Fibroblast of mammary gland (primary cell): Measurements from ENCODE around the gene NR2F1-AS1.

Experiments used
- DNase-seq: peaks from one replicate; pipeline ENCODE4 v3.0.0-alpha.2; 2010; ENCODE audit warnings: low read depth
- H3K4me3 ChIP-seq: 2 replicates; pipeline ENCODE4 v1.5.1; 2011; ENCODE audit warnings: low read depth, mild to moderate bottlenecking, low read length, moderate library complexity; ENCODE audit not compliant: control insufficient read depth
- TF ChIP-seq, protein P1 (sequence below): conservative IDR thresholded peaks from 2 replicates; pipeline ENCODE4 v1.5.1; 2011; ENCODE audit warnings: low read depth, low read length, inconsistent platforms; ENCODE audit not compliant: control insufficient read depth, insufficient read depth

Gene NR2F1-AS1

DNA sequence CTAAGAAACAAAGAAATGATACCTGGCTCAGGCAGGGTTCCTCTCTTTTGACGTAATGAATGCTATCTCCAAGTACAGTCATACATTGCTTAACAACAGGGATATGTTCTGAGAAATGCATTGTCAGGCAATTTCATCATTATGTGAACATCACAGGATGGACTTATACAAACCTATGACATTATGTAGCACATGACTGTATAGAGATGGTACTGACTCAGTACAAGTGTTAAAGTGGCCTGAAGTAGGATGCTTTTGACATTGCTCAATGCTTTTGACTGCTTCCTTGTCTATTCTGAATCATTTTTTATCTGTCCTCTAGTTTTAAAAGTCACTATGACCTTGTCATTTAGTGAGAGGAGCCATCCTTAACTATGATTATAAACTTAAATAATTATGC, 147.6 kb downstream of the NR2F1-AS1 start:
- TF ChIP-seq, protein P1, sequence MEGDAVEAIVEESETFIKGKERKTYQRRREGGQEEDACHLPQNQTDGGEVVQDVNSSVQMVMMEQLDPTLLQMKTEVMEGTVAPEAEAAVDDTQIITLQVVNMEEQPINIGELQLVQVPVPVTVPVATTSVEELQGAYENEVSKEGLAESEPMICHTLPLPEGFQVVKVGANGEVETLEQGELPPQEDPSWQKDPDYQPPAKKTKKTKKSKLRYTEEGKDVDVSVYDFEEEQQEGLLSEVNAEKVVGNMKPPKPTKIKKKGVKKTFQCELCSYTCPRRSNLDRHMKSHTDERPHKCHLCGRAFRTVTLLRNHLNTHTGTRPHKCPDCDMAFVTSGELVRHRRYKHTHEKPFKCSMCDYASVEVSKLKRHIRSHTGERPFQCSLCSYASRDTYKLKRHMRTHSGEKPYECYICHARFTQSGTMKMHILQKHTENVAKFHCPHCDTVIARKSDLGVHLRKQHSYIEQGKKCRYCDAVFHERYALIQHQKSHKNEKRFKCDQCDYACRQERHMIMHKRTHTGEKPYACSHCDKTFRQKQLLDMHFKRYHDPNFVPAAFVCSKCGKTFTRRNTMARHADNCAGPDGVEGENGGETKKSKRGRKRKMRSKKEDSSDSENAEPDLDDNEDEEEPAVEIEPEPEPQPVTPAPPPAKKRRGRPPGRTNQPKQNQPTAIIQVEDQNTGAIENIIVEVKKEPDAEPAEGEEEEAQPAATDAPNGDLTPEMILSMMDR = no peak
- peak; percentile 94 for DNase-seq
- H3K4me3 ChIP-seq = no peak overlapping the region

DNA sequence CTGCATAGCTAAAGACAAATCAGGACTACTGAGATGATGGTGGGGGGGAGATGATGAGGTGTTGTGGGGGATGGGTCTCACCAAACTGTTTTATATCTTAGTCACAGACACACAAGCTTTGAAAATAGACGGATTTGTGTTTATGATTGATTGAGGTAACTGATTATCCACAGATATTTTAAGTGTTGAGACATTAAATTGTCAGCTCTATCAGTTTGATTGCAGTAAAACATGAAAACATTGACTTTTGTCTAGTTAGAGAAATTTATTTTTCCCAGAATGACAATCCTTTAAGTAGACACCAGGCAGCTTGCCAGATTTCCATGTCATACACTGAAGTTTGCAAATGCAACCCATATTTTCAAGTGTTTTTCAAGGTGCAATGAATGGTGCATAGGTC, 149.8 kb downstream of the NR2F1-AS1 start:
- TF ChIP-seq, protein P1 = no peak
- no peak overlapping the region for H3K4me3 ChIP-seq
- no peak for DNase-seq

DNA sequence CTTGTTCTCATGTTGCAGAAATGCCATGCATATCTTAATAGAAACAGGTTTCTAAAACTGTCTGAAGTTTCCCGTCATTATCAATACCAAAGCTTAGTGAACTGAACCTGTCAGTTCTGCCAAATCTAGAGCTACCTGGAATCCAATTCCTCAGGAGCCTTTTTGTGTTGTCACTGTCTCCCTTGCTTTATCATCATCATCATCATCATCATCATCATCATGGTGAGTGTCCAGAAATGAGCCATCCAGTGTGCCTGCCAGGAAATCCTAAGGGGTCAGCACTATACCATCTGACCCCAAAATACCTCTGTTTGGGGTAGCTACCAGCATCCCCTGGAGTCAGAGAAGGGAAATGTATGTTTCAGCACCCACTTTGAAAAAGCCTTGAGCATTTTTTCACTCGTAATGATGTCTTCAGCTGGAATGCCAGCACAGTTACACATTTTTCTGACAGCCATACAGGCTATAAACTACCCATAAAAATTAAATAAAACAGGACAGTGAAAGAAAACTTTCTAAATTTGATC, 150.3 kb downstream of the NR2F1-AS1 start:
- TF ChIP-seq, protein P1 = no peak

DNA sequence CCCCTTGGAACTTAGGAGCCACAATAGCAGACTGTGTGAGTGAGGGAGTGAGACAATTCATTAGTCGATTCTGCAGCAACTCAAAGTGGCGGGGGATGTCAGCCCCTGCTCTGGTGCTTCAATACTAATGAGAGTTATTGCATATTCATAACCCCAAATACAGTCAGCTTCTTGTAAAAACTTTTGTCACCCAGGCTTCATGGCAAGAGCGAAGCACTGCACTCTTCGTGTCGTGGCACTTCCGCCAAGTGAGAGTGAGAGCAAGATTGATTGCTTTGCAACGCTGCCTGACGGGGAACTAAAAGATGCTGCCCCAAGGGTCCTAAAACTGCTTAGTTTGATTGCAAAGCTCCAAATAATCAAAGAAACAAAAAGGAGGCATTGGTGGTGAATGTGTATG, 150.9 kb downstream of the NR2F1-AS1 start:
- H3K4me3 ChIP-seq = no peak overlapping the region
- DNase-seq = no peak
- TF ChIP-seq, protein P1 = no peak

More for the DNA sequence above, 150.3 kb downstream of the NR2F1-AS1 start:
- DNase-seq = no peak
- no peak overlapping the region for H3K4me3 ChIP-seq

DNA sequence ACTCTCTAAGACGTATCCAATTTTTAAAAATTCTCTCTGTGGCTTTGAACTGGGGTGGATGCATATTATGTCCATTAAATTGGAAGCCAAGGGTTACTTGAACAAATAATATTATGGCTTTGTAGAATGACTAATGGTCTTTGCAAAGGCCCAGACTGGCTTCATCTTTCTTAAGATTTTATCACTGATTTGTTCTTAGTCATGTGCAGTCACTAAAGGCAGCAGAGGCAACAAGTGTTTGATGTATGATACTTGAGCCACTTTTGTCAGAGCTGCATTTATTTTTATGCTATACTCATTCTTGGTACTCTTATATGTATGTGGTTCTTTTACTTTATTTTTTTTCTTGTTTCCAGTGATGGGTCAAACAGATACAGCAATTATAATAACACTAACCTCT, 152.2 kb downstream of the NR2F1-AS1 start:
- DNase-seq = no peak
- TF ChIP-seq, protein P1 = no peak
- no peak overlapping the region for H3K4me3 ChIP-seq

DNA sequence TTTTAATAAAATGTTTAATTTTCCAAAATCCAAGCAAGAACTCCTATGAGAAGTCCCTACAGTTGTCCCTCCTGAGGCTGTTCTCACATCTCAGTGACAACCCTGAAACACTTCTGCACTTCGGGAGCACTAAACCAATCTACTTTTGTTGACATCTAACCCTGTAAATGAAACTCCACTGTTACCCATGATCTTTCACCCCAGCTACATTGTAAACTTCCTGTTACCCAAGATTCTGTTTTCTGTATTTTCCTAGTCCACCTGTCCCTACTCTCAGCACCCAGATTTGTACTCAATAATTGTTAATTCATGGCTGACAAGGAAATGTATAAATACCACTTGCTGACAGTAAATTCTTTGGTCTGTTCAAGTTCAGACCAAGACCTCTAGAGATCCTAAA, 153.7 kb downstream of the NR2F1-AS1 start:
- TF ChIP-seq, protein P1 = no peak
- DNase-seq = no peak
- H3K4me3 ChIP-seq = no peak overlapping the region

DNA sequence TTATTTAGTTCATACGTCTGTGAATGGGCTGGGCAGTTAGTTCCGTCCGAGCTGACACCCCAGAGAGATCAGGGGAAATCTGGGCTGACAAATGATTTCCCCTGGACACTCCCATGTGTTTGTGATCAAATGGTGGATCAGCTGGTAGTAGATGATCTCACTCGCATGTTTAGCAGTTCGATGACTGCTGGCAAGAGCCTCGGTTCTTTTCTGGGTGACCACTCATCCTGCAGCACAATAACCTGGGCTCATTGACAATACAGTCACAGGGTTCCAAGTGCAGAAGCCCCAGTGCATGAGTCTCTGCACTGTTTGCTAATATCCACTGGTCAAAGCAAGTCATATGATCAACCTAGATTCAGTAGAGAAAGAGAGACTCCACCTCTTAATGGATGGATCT, 155.9 kb downstream of the NR2F1-AS1 start:
- TF ChIP-seq, protein P1 = no peak
- no peak overlapping the region for H3K4me3 ChIP-seq
- DNase-seq = peak; percentile 91
